ENCODE results near the gene IL17C.

GRCh38 chr16:88628512-88628974, 9.8 kb upstream of the IL17C start:
- TF ChIP-seq ZNF232 (CRISPR knock-in tag; IDR thresholded peaks at IDR 0.05): no peak
- TF ChIP-seq ATF3 (CRISPR knock-in tag; conservative IDR thresholded peaks at IDR 0.05): no peak
- TF ChIP-seq JUN (CRISPR knock-in tag; IDR thresholded peaks at IDR 0.05): no peak
- no peak for TF ChIP-seq HMGA2 (CRISPR knock-in tag; IDR thresholded peaks at IDR 0.05)
- no peak for TF ChIP-seq CREB1 (CRISPR knock-in tag; IDR thresholded peaks at IDR 0.05)
- no peak for TF ChIP-seq USF2 (CRISPR knock-in tag; IDR thresholded peaks at IDR 0.05)
- peak; percentile 47 for TF ChIP-seq CTCF (IDR thresholded peaks at IDR 0.05)
- TF ChIP-seq IRF2 (CRISPR knock-in tag; IDR thresholded peaks at IDR 0.05; ENCODE audit: borderline replicate concordance, low read depth): no peak
- no peak for TF ChIP-seq ZMAT4 (CRISPR knock-in tag; IDR thresholded peaks at IDR 0.05)
- TF ChIP-seq GABPB1 (CRISPR knock-in tag; IDR thresholded peaks at IDR 0.05): no peak
- TF ChIP-seq ATF1 (CRISPR knock-in tag; IDR thresholded peaks at IDR 0.05): no peak
